Parathyroid adenoma (tissue), 2 donors: ENCODE data around the gene KCNK10.

Experiments used
- H2AFZ ChIP-seq: fragments of 300-600 bp; sonication (generic); one replicate; pipeline ENCODE4 v1.7.0; 2017; ENCODE audit warnings: antibody characterized with exemption, mild to moderate bottlenecking
- H3K27ac ChIP-seq: fragments of 300-600 bp; sonication (generic); one replicate; pipeline ENCODE4 v1.7.0; 2017
- H3K27me3 ChIP-seq: fragments of 300-600 bp; sonication (generic); one replicate; pipeline ENCODE4 v1.7.0; 2017; ENCODE audit warnings: low read length; ENCODE audit not compliant: control insufficient read depth, insufficient read depth
- H3K36me3 ChIP-seq: fragments of 300-600 bp; sonication (generic); one replicate; pipeline ENCODE4 v1.7.0; 2017; ENCODE audit warnings: low read length; ENCODE audit not compliant: control insufficient read depth, insufficient read depth
- H3K4me1 ChIP-seq: fragments of 300-600 bp; sonication (generic); one replicate; pipeline ENCODE4 v1.7.0; 2017; ENCODE audit warnings: control low read depth
- H3K4me2 ChIP-seq: fragments of 300-600 bp; sonication (generic); one replicate; pipeline ENCODE4 v1.7.0; 2017; ENCODE audit warnings: low read length
- H3K4me3 ChIP-seq: fragments of 300-600 bp; sonication (generic); one replicate; pipeline ENCODE4 v1.7.0; 2017; ENCODE audit warnings: low read depth, low read length
- H3K79me2 ChIP-seq: fragments of 300-600 bp; sonication (generic); one replicate; pipeline ENCODE4 v1.7.0; 2017; ENCODE audit warnings: control low read depth
- H3K9ac ChIP-seq: fragments of 300-600 bp; sonication (generic); one replicate; pipeline ENCODE4 v1.7.0; 2017; ENCODE audit warnings: mild to moderate bottlenecking
- H3K9me3 ChIP-seq: fragments of 300-600 bp; sonication (generic); one replicate; pipeline ENCODE4 v1.7.0; 2017; ENCODE audit warnings: low read length; ENCODE audit not compliant: control insufficient read depth
- CTCF ChIP-seq: fragments of 300-600 bp; sonication (generic); IDR thresholded peaks from one replicate; pipeline ENCODE4 v1.7.0; 2017; ENCODE audit warnings: antibody characterized with exemption, mild to moderate bottlenecking
- donor health status: primary hyperparathyroidism.

KCNK10 gene

GRCh38 chr14:88233915-88234314 is 89.2 kb downstream of the KCNK10 start:
- Histone ChIP-seq H3K4me3 (no peak overlapping the region), H3K27ac (no peak overlapping the region), H3K36me3 (no peaks in the 10 kb centered on the region), H3K4me1 (no peaks in the 10 kb centered on the region), H3K9me3 (no peaks in the 10 kb centered on the region), H3K9ac (no peak overlapping the region), H3K79me2 (no peaks in the 10 kb centered on the region), H2AFZ (no peak overlapping the region), H3K4me2 (no peak overlapping the region), H3K27me3 (no peaks in the 10 kb centered on the region)
- TF ChIP-seq CTCF = no peak

- TF ChIP-seq CTCF = no peak
- no peaks in the 10 kb centered on the region for H3K4me1 ChIP-seq
- H3K9me3 ChIP-seq = no peaks in the 10 kb centered on the region
- H3K27me3 ChIP-seq = no peaks in the 10 kb centered on the region
- no peaks in the 10 kb centered on the region for H3K79me2 ChIP-seq
- H3K27ac ChIP-seq = no peak overlapping the region
- no peak overlapping the region for H3K4me2 ChIP-seq
- no peak overlapping the region for H3K9ac ChIP-seq
- H3K4me3 ChIP-seq = no peak overlapping the region
- H3K36me3 ChIP-seq = no peaks in the 10 kb centered on the region
- H2AFZ ChIP-seq = no peak overlapping the region
These were observed 90.3 kb downstream of the KCNK10 start for GRCh38 chr14:88232771-88233170.

GRCh38 chr14:88231603-88232002 is 91.5 kb downstream of the KCNK10 start:
- H3K79me2 ChIP-seq = no peaks in the 10 kb centered on the region
- H3K9me3 ChIP-seq = no peaks in the 10 kb centered on the region
- H3K4me2 ChIP-seq = no peak overlapping the region
- no peak overlapping the region for H2AFZ ChIP-seq
- no peak overlapping the region for H3K9ac ChIP-seq
- H3K27ac ChIP-seq = no peak overlapping the region
- no peaks in the 10 kb centered on the region for H3K36me3 ChIP-seq
- no peaks in the 10 kb centered on the region for H3K27me3 ChIP-seq
- no peak overlapping the region for H3K4me3 ChIP-seq
- H3K4me1 ChIP-seq = no peaks in the 10 kb centered on the region
- TF ChIP-seq CTCF = no peak

- Histone ChIP-seq H3K9me3 (no peaks in the 10 kb centered on the region), H3K9ac (no peak overlapping the region), H3K27ac (no peak overlapping the region), H3K4me1 (no peaks in the 10 kb centered on the region), H3K4me3 (no peak overlapping the region), H3K4me2 (no peak overlapping the region), H3K79me2 (no peaks in the 10 kb centered on the region), H2AFZ (no peak overlapping the region), H3K27me3 (no peaks in the 10 kb centered on the region), H3K36me3 (no peaks in the 10 kb centered on the region)
- no peak for TF ChIP-seq CTCF
These were observed 93.6 kb downstream of the KCNK10 start for GRCh38 chr14:88229428-88229827.

- no peaks in the 10 kb centered on the region for H3K36me3 ChIP-seq
- H3K27me3 ChIP-seq = no peaks in the 10 kb centered on the region
- no peak for TF ChIP-seq CTCF
- no peaks in the 10 kb centered on the region for H3K79me2 ChIP-seq
- H3K27ac ChIP-seq = no peak overlapping the region
- H3K9me3 ChIP-seq = no peaks in the 10 kb centered on the region
- no peak overlapping the region for H2AFZ ChIP-seq
- no peaks in the 10 kb centered on the region for H3K4me1 ChIP-seq
- no peak overlapping the region for H3K9ac ChIP-seq
- no peak overlapping the region for H3K4me2 ChIP-seq
- H3K4me3 ChIP-seq = no peak overlapping the region
These were observed 94.4 kb downstream of the KCNK10 start for GRCh38 chr14:88228522-88229236.
